H1 (cell line): ENCODE data around the gene RALGAPA2. TPM values are rescaled to one million over a fixed set of nuclear protein-coding genes. Genes with fewer than 3 reads are reported as not detected.

Experiments used
- CTCF ChIA-PET: fragments of 300-600 bp; sonication (Branson Sonifier 250); formaldehyde crosslinking; loops from one replicate; lab custom pipeline; 2021; ENCODE audit not compliant: partially characterized antibody; lab: Charles Lee
- POLR2A ChIA-PET: fragments of 300-600 bp; sonication (Branson Sonifier 250); formaldehyde crosslinking; loops from one replicate; lab custom pipeline; 2021; ENCODE audit warnings: inconsistent platforms; ENCODE audit not compliant: partially characterized antibody; lab: Charles Lee
- DNase-seq, 2 experiments: peaks; one replicate each; pipeline versions ENCODE4 v3.0.0 to v3.0.0-alpha.2; 2010 to 2022; ENCODE audit warnings: low spot score in 2 of 2, low read depth in 1 of 2, mixed read lengths in 1 of 2
- FAIRE-seq: peaks from 2 replicates; lab custom pipeline; 2011; peaks lifted over from hg19 to GRCh38; lab: Jason Lieb, UNC
- H2AFZ ChIP-seq: 2 replicates; pipeline ENCODE4 v1.8.1; 2012; ENCODE audit warnings: low read length, inconsistent platforms
- H2AK5ac ChIP-seq: 2 replicates; pipeline ENCODE4 v1.6.1; 2013; ENCODE audit warnings: low read depth, low read length
- H2BK120ac ChIP-seq: replicated peaks from 2 replicates; pipeline ENCODE3; 2013; ENCODE audit warnings: low read depth, low read length, inconsistent platforms
- H2BK12ac ChIP-seq: 2 replicates; pipeline ENCODE4 v1.6.1; 2013; ENCODE audit warnings: low read depth, low read length
- H2BK15ac ChIP-seq: 2 replicates; pipeline ENCODE4 v1.6.1; 2013; ENCODE audit warnings: low read length
- H2BK20ac ChIP-seq: 2 replicates; pipeline ENCODE4 v1.6.1; 2013; ENCODE audit warnings: low read length
- H2BK5ac ChIP-seq: 2 replicates; pipeline ENCODE4 v1.6.1; 2013; ENCODE audit warnings: low read depth, low read length
- H3K14ac ChIP-seq: 2 replicates; pipeline ENCODE4 v1.6.1; 2013; ENCODE audit warnings: inconsistent platforms; ENCODE audit not compliant: insufficient read length
- H3K18ac ChIP-seq: 2 replicates; pipeline ENCODE4 v1.6.1; 2013; ENCODE audit warnings: low read length; ENCODE audit errors: extremely low read depth
- H3K23ac ChIP-seq: 2 replicates; pipeline ENCODE4 v1.6.1; 2013; ENCODE audit warnings: inconsistent platforms; ENCODE audit not compliant: insufficient read length
- H3K23me2 ChIP-seq: 2 replicates; pipeline ENCODE4 v1.6.1; 2013; ENCODE audit warnings: low read depth, low read length
- H3K27ac ChIP-seq: 2 replicates; pipeline ENCODE4 v1.6.1; 2011; ENCODE audit warnings: low read depth, low read length, inconsistent platforms
- H3K27me3 ChIP-seq, 4 experiments: replicated peaks in 1 of 4; 1 replicate in 1 of 4; 2 replicates in 3 of 4; pipeline versions ENCODE4 v1.6.1 to v1.8.1; 2011 to 2013; ENCODE audit warnings: low read length in 3 of 4, mild to moderate bottlenecking in 3 of 4, inconsistent platforms in 2 of 4, mixed read lengths in 2 of 4, moderate library complexity in 1 of 4; ENCODE audit not compliant: control insufficient read depth in 3 of 4, insufficient read depth in 3 of 4; ENCODE audit errors: extremely low read depth in 1 of 4
- H3K36me3 ChIP-seq, 4 experiments: 2 replicates each; pipeline versions ENCODE4 v1.6.1 to v1.8.1; 2011 to 2013; ENCODE audit warnings: mild to moderate bottlenecking in 4 of 4, low read length in 3 of 4, moderate library complexity in 2 of 4, control low read depth in 1 of 4, inconsistent platforms in 1 of 4; ENCODE audit not compliant: insufficient read depth in 4 of 4, control insufficient read depth in 2 of 4
- H3K4ac ChIP-seq: replicated peaks from 2 replicates; pipeline ENCODE3; 2013; ENCODE audit warnings: low read length, low read depth, mixed read lengths, inconsistent platforms; ENCODE audit not compliant: insufficient read length
- H3K4me1 ChIP-seq, 4 experiments: replicated peaks in 1 of 4; 1 replicate in 1 of 4; 2 replicates in 3 of 4; pipeline versions ENCODE4 v1.6.1 to v1.8.1; 2011 to 2013; ENCODE audit warnings: low read length in 3 of 4, inconsistent platforms in 2 of 4, mixed read lengths in 1 of 4; ENCODE audit not compliant: insufficient read depth in 4 of 4, control insufficient read depth in 3 of 4
- H3K4me2 ChIP-seq, 2 experiments: 2 replicates each; pipeline versions ENCODE4 v1.6.1 to v1.8.1; 2011 to 2013; ENCODE audit warnings: low read depth in 2 of 2, low read length in 2 of 2, control low read depth in 1 of 2, inconsistent platforms in 1 of 2, mild to moderate bottlenecking in 1 of 2; ENCODE audit not compliant: insufficient read depth in 1 of 2
- H3K4me3 ChIP-seq, 4 experiments: fragments of 200-600, 300-600 bp in 1 of 4; sonication (generic), shearing (Covaris generic), sonication (Bioruptor Twin) in 1 of 4; 2 replicates each; pipeline versions ENCODE4 v1.5.1 to v1.8.1; 2011 to 2016; ENCODE audit warnings: low read length in 4 of 4, low read depth in 3 of 4, control low read depth in 2 of 4, inconsistent platforms in 2 of 4, mild to moderate bottlenecking in 2 of 4, mixed read lengths in 1 of 4, moderate library complexity in 1 of 4; ENCODE audit not compliant: insufficient read depth in 2 of 4; ENCODE audit errors: extremely low read depth in 1 of 4
- H3K56ac ChIP-seq: replicated peaks from 2 replicates; pipeline ENCODE3; 2013; ENCODE audit warnings: low read depth, mild to moderate bottlenecking, mixed read lengths, low read length, inconsistent platforms; ENCODE audit not compliant: insufficient read length
- H3K79me1 ChIP-seq: 2 replicates; pipeline ENCODE4 v1.6.1; 2013; ENCODE audit warnings: low read depth, low read length, control low read depth
- H3K79me2 ChIP-seq, 2 experiments: 2 replicates each; pipeline versions ENCODE4 v1.6.1 to v1.8.1; 2012 to 2013; ENCODE audit warnings: low read length in 2 of 2, mild to moderate bottlenecking in 2 of 2, inconsistent platforms in 1 of 2; ENCODE audit not compliant: insufficient read depth in 2 of 2, control insufficient read depth in 1 of 2
- H3K9ac ChIP-seq, 4 experiments: replicated peaks in 1 of 4; 1 replicate in 1 of 4; 2 replicates in 3 of 4; pipeline versions ENCODE4 v1.6.1 to v1.8.1; 2011 to 2013; ENCODE audit warnings: low read depth in 3 of 4, low read length in 3 of 4, control low read depth in 2 of 4, mild to moderate bottlenecking in 2 of 4, moderate library complexity in 2 of 4, inconsistent platforms in 1 of 4; ENCODE audit errors: extremely low read depth in 1 of 4
- H3K9me3 ChIP-seq, 2 experiments: 2 replicates each; pipeline versions ENCODE4 v1.6.1 to v1.8.1; 2012 to 2013; ENCODE audit warnings: mild to moderate bottlenecking in 2 of 2, moderate library complexity in 2 of 2, control low read depth in 1 of 2, inconsistent platforms in 1 of 2, low read depth in 1 of 2, low read length in 1 of 2, mixed read lengths in 1 of 2; ENCODE audit not compliant: insufficient read depth in 2 of 2
- H4K20me1 ChIP-seq, 2 experiments: replicated peaks in 1 of 2; 2 replicates each; pipeline versions ENCODE3 to v1.8.1; 2011 to 2013; ENCODE audit warnings: inconsistent platforms in 2 of 2, low read length in 2 of 2, mild to moderate bottlenecking in 1 of 2; ENCODE audit not compliant: insufficient read depth in 2 of 2, control insufficient read depth in 1 of 2
- H4K5ac ChIP-seq: 2 replicates; pipeline ENCODE4 v1.6.1; 2013; ENCODE audit warnings: low read length, low read depth, mixed read lengths, inconsistent platforms; ENCODE audit not compliant: insufficient read length
- H4K8ac ChIP-seq: 2 replicates; pipeline ENCODE4 v1.8.0; 2013; ENCODE audit warnings: mild to moderate bottlenecking, moderate library complexity, low read length, inconsistent platforms; ENCODE audit not compliant: insufficient read depth; ENCODE audit errors: extremely low read depth
- H4K91ac ChIP-seq: replicated peaks from 2 replicates; pipeline ENCODE3; 2013; ENCODE audit warnings: low read length, mixed read lengths, inconsistent platforms; ENCODE audit not compliant: insufficient read length
- HDAC2 ChIP-seq, 2 experiments: fragments of 300-600 bp in 1 of 2; sonication (generic) in 1 of 2; IDR thresholded peaks; 2 replicates each; pipeline ENCODE4 v1.6.1; 2011 to 2012; ENCODE audit warnings: low read depth in 2 of 2, low read length in 2 of 2, mild to moderate bottlenecking in 2 of 2, moderate library complexity in 2 of 2, borderline replicate concordance in 1 of 2, inconsistent platforms in 1 of 2
- TEAD4 ChIP-seq: IDR thresholded peaks from 2 replicates; pipeline ENCODE4 v1.6.1; 2012; ENCODE audit warnings: low read depth, low read length, inconsistent platforms, mixed read lengths
- WGBS, 2 experiments: shearing (Covaris generic) in 1 of 2; methylation state at CpG; one replicate each; pipeline versions ENCODE4 v1.1.6 to v1.1.7; 2013 to 2015; ENCODE audit warnings: low lambda C conversion rate in 2 of 2, mixed read lengths in 2 of 2, inconsistent platforms in 1 of 2, low coverage in 1 of 2, missing lambda C conversion rate in 1 of 2; ENCODE audit not compliant: insufficient replicate concordance in 2 of 2, insufficient coverage in 1 of 2, insufficient read length in 1 of 2; ENCODE audit errors: extremely low coverage in 1 of 2, missing lambda C conversion rate in 1 of 2; 5-methylcytosine and 5-hydroxymethylcytosine counted together
- polyA plus RNA-seq, 7 experiments: library from polyadenylated mRNA; depleted of rRNA in 3 of 7; stranded (reverse) in 5 of 7; unstranded in 2 of 7; fragments of >200 nt in 5 of 7; fragments of 200-250 nt in 2 of 7; gene quantifications; 1 replicate in 5 of 7; 2 replicates in 1 of 7; 4 replicates in 1 of 7; pipeline versions ENCODE4 v1.2.1 to v1.2.3, GENCODE V29; 2011 to 2013; ENCODE audit warnings: missing spikeins in 2 of 7, mixed read lengths in 2 of 7
- total RNA-seq: library from RNA; stranded (reverse); fragmentation: NEBNext Ultra II Directional; extraction: Animal tissue kit (Norgen Biotek cat#: 25700); gene quantifications from 2 replicates; pipeline ENCODE4 v1.2.1, GENCODE V29; 2021
- TF ChIP-seq, protein P1 (sequence below): IDR thresholded peaks from 2 replicates; pipeline ENCODE4 v1.6.1; 2012; ENCODE audit warnings: inconsistent platforms

RALGAPA2 gene
- total and polyA plus RNA-seq, 2 of the 8 experiments (the other 6 are each of a cell fraction or from before 2014, with no cell fraction given): 5.1 to 25.5 TPM

DNA sequence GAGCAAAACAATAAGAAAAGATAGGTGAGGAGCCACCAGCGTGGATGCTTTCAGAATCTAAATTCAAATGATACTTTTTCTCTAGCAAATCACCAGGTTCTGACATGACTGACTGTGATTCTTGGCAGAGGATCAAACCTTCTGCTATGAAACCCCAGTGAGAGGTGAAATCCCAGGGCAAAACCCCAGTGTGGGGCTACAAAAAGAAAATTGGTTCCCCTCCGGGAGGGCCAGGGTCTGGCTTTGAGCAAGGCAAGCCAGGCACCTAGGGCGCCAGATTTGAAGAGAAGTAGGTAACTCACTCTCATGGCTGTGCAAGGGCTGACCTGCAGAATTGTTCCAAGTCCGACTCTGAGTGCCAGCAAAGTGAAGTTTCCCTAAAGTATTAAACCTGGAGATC, 20.2 kb upstream of the RALGAPA2 start:
- no peak for DNase-seq
- Histone ChIP-seq H4K8ac (no peak overlapping the region), H2BK120ac (no peak overlapping the region), H3K4me2 (no peak overlapping the region), H2BK20ac (no peak overlapping the region), H4K20me1 (no peaks in the 10 kb centered on the region), H3K4me1 (peaks cover 0 to 2% (median 0%) of the 10 kb centered on the region in 4 experiments; a peak in 1 of 7 replicates), H4K91ac (no peak overlapping the region), H3K9me3 (no peaks in the 10 kb centered on the region), H3K36me3 (no peaks in the 10 kb centered on the region), H3K56ac (no peak overlapping the region), H2AK5ac (no peak overlapping the region), H4K5ac (no peak overlapping the region), H3K4ac (no peak overlapping the region), H2BK12ac (no peak overlapping the region), H3K23me2 (no peaks in the 10 kb centered on the region), H3K79me2 (no peaks in the 10 kb centered on the region), H2BK15ac (no peak overlapping the region), H3K9ac (no peak overlapping the region), H2BK5ac (no peak overlapping the region), H3K27ac (no peak overlapping the region), H3K27me3 (no peaks in the 10 kb centered on the region), H3K18ac (no peak overlapping the region), H3K23ac (no peak overlapping the region), H3K79me1 (no peaks in the 10 kb centered on the region), H3K14ac (no peak overlapping the region), H2AFZ (no peak overlapping the region), H3K4me3 (no peak overlapping the region)
- POLR2A ChIA-PET: no interaction called here
- CTCF ChIA-PET: interaction anchor here (0.6 kb wide), 1 partner anchor 13 kb away, joined by 3 read pairs; no protein-coding TSS in a partner anchor
- 90% methylated on average over 4 of the region's 4 CpGs; no CpG with 5 or more reads in 1 of the 2 experiments for WGBS, 2 experiments
- FAIRE-seq: no peak
- no peak for TF ChIP-seq HDAC2 (IDR thresholded peaks at IDR 0.05; ENCODE audit: borderline replicate concordance in 1 of 2, low read depth in 2 of 2, low read length in 2 of 2)
- TF ChIP-seq, protein P1, sequence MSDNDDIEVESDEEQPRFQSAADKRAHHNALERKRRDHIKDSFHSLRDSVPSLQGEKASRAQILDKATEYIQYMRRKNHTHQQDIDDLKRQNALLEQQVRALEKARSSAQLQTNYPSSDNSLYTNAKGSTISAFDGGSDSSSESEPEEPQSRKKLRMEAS: no peak
- no peak for TF ChIP-seq TEAD4
